Endodermal cell (in vitro differentiated cells): ENCODE data around the gene DNAJC5. TPM values are rescaled to one million over a fixed set of nuclear protein-coding genes. Genes with fewer than 3 reads are reported as not detected.

Experiments used
- DNase-seq: peaks from one replicate; pipeline ENCODE4 v3.0.0-alpha.2; 2017
- H3K27ac ChIP-seq: 2 replicates; pipeline ENCODE4 v1.5.1; 2013; ENCODE audit warnings: mild to moderate bottlenecking, low read depth, low read length, moderate library complexity
- H3K27me3 ChIP-seq: 2 replicates; pipeline ENCODE4 v1.6.1; 2013; ENCODE audit warnings: mild to moderate bottlenecking, low read length, moderate library complexity; ENCODE audit not compliant: insufficient read depth, control insufficient read depth, poor library complexity, severe bottlenecking
- H3K36me3 ChIP-seq: 2 replicates; pipeline ENCODE4 v1.7.0; 2013; ENCODE audit warnings: mild to moderate bottlenecking, low read length, moderate library complexity; ENCODE audit not compliant: control insufficient read depth, insufficient read depth
- H3K4me1 ChIP-seq: one replicate; pipeline ENCODE4 v1.7.0; 2013; ENCODE audit warnings: low read length; ENCODE audit not compliant: control insufficient read depth, insufficient read depth
- H3K4me3 ChIP-seq: 2 replicates; pipeline ENCODE4 v1.5.1; 2013; ENCODE audit warnings: mild to moderate bottlenecking, low read length, moderate library complexity
- H3K9ac ChIP-seq: 2 replicates; pipeline ENCODE4 v1.6.1; 2013; ENCODE audit warnings: mild to moderate bottlenecking, low read length, moderate library complexity; ENCODE audit not compliant: poor library complexity, severe bottlenecking; ENCODE audit errors: extremely low read depth
- H3K9me3 ChIP-seq: 2 replicates; pipeline ENCODE4 v1.6.1; 2013; ENCODE audit warnings: mild to moderate bottlenecking, low read length, moderate library complexity; ENCODE audit not compliant: control insufficient read depth
- H3K27ac Mint-ChIP-seq: 2 replicates; pipeline ENCODE4 v1.8.0; 2020; ENCODE audit warnings: mixed read lengths
- H3K27me3 Mint-ChIP-seq: 2 replicates; pipeline ENCODE4 v1.8.0; 2021; ENCODE audit warnings: mild to moderate bottlenecking, mixed read lengths; ENCODE audit not compliant: insufficient read depth
- H3K36me3 Mint-ChIP-seq: 2 replicates; pipeline ENCODE4 v1.8.0; 2020; ENCODE audit warnings: low read depth, mixed read lengths
- H3K4me1 Mint-ChIP-seq: 2 replicates; pipeline ENCODE4 v1.8.0; 2020; ENCODE audit warnings: mixed read lengths
- H3K4me3 Mint-ChIP-seq: 2 replicates; pipeline ENCODE4 v1.8.0; 2020; ENCODE audit warnings: mild to moderate bottlenecking, moderate library complexity, mixed read lengths
- H3K9me3 Mint-ChIP-seq: 2 replicates; pipeline ENCODE4 v1.8.0; 2020; ENCODE audit warnings: mild to moderate bottlenecking, mixed read lengths
- CTCF ChIP-seq: fragments of 200-600 bp; sonication (generic); conservative IDR thresholded peaks from 2 replicates; pipeline ENCODE4 v1.5.0; 2021; ENCODE audit warnings: antibody characterized with exemption, mild to moderate bottlenecking
- WGBS, 2 experiments: methylation state at CpG; one replicate each; pipeline versions ENCODE4 v1.1.5 to v1.1.7; 2013; ENCODE audit warnings: missing lambda C conversion rate in 2 of 2, mixed read lengths in 1 of 2; ENCODE audit not compliant: insufficient coverage in 1 of 2, insufficient read length in 1 of 2; 5-methylcytosine and 5-hydroxymethylcytosine counted together
- total RNA-seq, 2 donors: library from RNA; stranded (reverse); fragmentation: NEBNext Ultra II Directional in 1 of 2; extraction: Animal tissue kit (Norgen Biotek cat#: 25700) in 1 of 2; gene quantifications; 2 replicates in 1 of 2; 3 replicates in 1 of 2; pipeline ENCODE4 v1.2.1, GENCODE V29; 2021

Gene DNAJC5
- total RNA-seq, 2 donors from 2014 or later: 25.8 to 26.8 TPM

GRCh38 chr20:63884506-63885263 lies 10.2 kb upstream of the DNAJC5 start:
- no peak overlapping the region for H3K4me3 Mint-ChIP-seq
- H3K27ac Mint-ChIP-seq: no peak overlapping the region
- peaks cover 36% of the 10 kb centered on the region for H3K36me3 Mint-ChIP-seq
- no peaks in the 10 kb centered on the region for H3K4me1 ChIP-seq
- 91 to 93% methylated on average over 6 to 21 of the region's 21 CpGs for WGBS, 2 experiments
- no peak overlapping the region for H3K9ac ChIP-seq
- no peaks in the 10 kb centered on the region for H3K27me3 ChIP-seq
- no peaks in the 10 kb centered on the region for H3K9me3 ChIP-seq
- H3K36me3 ChIP-seq: peaks cover 47% of the 10 kb centered on the region
- H3K27ac ChIP-seq: no peak overlapping the region
- H3K27me3 Mint-ChIP-seq: no peaks in the 10 kb centered on the region
- no peaks in the 10 kb centered on the region for H3K9me3 Mint-ChIP-seq
- no peak for TF ChIP-seq CTCF
- H3K4me3 ChIP-seq: no peak overlapping the region
- DNase-seq: no peak
- no peaks in the 10 kb centered on the region for H3K4me1 Mint-ChIP-seq

GRCh38 chr20:63885264-63886053 lies 9.5 kb upstream of the DNAJC5 start:
- H3K4me1 Mint-ChIP-seq: no peaks in the 10 kb centered on the region
- WGBS, 2 experiments: 96 to 97% methylated on average over 24 to 27 of the region's 27 CpGs
- H3K36me3 ChIP-seq: peaks cover 55% of the 10 kb centered on the region
- no peak for DNase-seq
- H3K9me3 Mint-ChIP-seq: no peaks in the 10 kb centered on the region
- H3K9me3 ChIP-seq: no peaks in the 10 kb centered on the region
- no peak overlapping the region for H3K4me3 ChIP-seq
- no peaks in the 10 kb centered on the region for H3K4me1 ChIP-seq
- no peak for TF ChIP-seq CTCF
- H3K27ac Mint-ChIP-seq: no peak overlapping the region
- H3K4me3 Mint-ChIP-seq: no peak overlapping the region
- H3K27me3 ChIP-seq: no peaks in the 10 kb centered on the region
- H3K9ac ChIP-seq: no peak overlapping the region
- H3K36me3 Mint-ChIP-seq: peaks cover 42% of the 10 kb centered on the region
- no peak overlapping the region for H3K27ac ChIP-seq
- no peaks in the 10 kb centered on the region for H3K27me3 Mint-ChIP-seq

- H3K4me3 Mint-ChIP-seq: no peak overlapping the region
- no peak for TF ChIP-seq CTCF
- Histone ChIP-seq H3K27ac (no peak overlapping the region), H3K9me3 (no peaks in the 10 kb centered on the region), H3K4me3 (no peak overlapping the region), H3K4me1 (no peaks in the 10 kb centered on the region), H3K9ac (no peak overlapping the region), H3K36me3 (peaks cover 58% of the 10 kb centered on the region), H3K27me3 (no peaks in the 10 kb centered on the region)
- WGBS, 2 experiments: 92 to 95% methylated on average over 9 to 14 of the region's 14 CpGs
- DNase-seq: no peak
- H3K36me3 Mint-ChIP-seq: peaks cover 46% of the 10 kb centered on the region
- no peak overlapping the region for H3K27ac Mint-ChIP-seq
- no peaks in the 10 kb centered on the region for H3K27me3 Mint-ChIP-seq
- H3K9me3 Mint-ChIP-seq: no peaks in the 10 kb centered on the region
- no peaks in the 10 kb centered on the region for H3K4me1 Mint-ChIP-seq
These were observed 8.9 kb upstream of the DNAJC5 start for GRCh38 chr20:63886054-63886419.
